ENCODE measurements around the gene PARD3.

GRCh38 chr10:34524369-34525091 lies 290.6 kb downstream of the PARD3 start:
- TF ChIP-seq JUN (IDR thresholded peaks at IDR 0.05; ENCODE audit: borderline replicate concordance, insufficient read depth, insufficient read length, low read depth) (no peak), CTCF (IDR thresholded peaks at IDR 0.05; ENCODE audit: extremely low read depth in 1 of 2, insufficient read depth in 1 of 2, low read depth in 1 of 2, low read length in 2 of 2) (no peak)
